Esophagus squamous epithelium (tissue), 4 donors: ENCODE measurements around the gene FAF2.

Source experiments
- POLR2A ChIP-seq, 4 donors: fragments of 450-650 bp; IDR thresholded peaks; one replicate each; pipeline ENCODE4 v1.6.1; 2017; ENCODE audit warnings: antibody characterized with exemption in 4 of 4, mild to moderate bottlenecking in 4 of 4, moderate library complexity in 3 of 4
- TF ChIP-seq, protein P1 (sequence below), 6 experiments: fragments of 450-650 bp in 4 of 6; fragments of 200-600 bp in 2 of 6; sonication (generic) in 2 of 6; IDR thresholded peaks; one replicate each; pipeline ENCODE4 v1.5.1; 2016 to 2019; ENCODE audit warnings: antibody characterized with exemption in 6 of 6, mild to moderate bottlenecking in 4 of 6, moderate library complexity in 4 of 6

DNA sequence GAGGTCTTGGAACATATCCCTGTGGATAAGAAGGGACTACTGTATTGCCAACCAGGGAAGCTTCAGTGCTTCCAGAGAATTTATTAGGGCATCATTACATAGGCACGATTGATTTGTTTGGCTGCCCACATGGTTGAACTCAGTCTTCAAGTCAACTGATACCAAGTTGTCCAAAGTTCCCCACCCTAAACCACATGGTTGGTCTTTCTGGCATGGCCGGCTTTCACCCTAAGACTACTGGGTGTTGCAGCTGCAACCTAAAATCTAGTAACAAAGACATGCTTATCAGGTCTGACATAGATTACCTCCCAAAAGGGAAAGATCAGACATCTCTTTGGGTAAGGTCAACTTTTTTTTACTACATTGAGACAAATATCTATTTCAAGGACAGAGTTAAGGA lies 37.0 kb downstream of the FAF2 start:
- no peak for TF ChIP-seq POLR2A (IDR thresholded peaks at IDR 0.05)
- TF ChIP-seq, protein P1, sequence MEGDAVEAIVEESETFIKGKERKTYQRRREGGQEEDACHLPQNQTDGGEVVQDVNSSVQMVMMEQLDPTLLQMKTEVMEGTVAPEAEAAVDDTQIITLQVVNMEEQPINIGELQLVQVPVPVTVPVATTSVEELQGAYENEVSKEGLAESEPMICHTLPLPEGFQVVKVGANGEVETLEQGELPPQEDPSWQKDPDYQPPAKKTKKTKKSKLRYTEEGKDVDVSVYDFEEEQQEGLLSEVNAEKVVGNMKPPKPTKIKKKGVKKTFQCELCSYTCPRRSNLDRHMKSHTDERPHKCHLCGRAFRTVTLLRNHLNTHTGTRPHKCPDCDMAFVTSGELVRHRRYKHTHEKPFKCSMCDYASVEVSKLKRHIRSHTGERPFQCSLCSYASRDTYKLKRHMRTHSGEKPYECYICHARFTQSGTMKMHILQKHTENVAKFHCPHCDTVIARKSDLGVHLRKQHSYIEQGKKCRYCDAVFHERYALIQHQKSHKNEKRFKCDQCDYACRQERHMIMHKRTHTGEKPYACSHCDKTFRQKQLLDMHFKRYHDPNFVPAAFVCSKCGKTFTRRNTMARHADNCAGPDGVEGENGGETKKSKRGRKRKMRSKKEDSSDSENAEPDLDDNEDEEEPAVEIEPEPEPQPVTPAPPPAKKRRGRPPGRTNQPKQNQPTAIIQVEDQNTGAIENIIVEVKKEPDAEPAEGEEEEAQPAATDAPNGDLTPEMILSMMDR (IDR thresholded peaks at IDR 0.05) = no peak
